PC-3 (cell line): Measurements from ENCODE around the gene NSUN3. TPM values are rescaled to one million over a fixed set of nuclear protein-coding genes. Genes with fewer than 3 reads are reported as not detected.
"Not testable (repeated sequence)": the region's sequence is repeated elsewhere in the genome, so short reads cannot be mapped to it uniquely, and the experiment has no call there.

Source experiments
- ATAC-seq: fragments of 200-7000 bp; cut with Tn5 transposase; 2 replicates; pipeline ENCODE4 v1.9.1; 2020; ENCODE audit warnings: mild to moderate bottlenecking, moderate library complexity
- BruUV-seq: library from RNA; stranded (reverse); fragments of 400-500 nt; replicated peaks from 2 replicates; lab custom pipeline; 2021; lab: Mats Ljungman, UMichigan
- CTCF ChIA-PET: fragments of 300-600 bp; sonication (Branson Sonifier 250); formaldehyde crosslinking; loops from one replicate; lab custom pipeline; 2022; ENCODE audit warnings: antibody characterized with exemption; lab: Charles Lee
- POLR2A ChIA-PET: fragments of 300-600 bp; sonication (Branson Sonifier 250); formaldehyde crosslinking; loops from one replicate; lab custom pipeline; 2022; ENCODE audit warnings: antibody characterized with exemption; ENCODE audit not compliant: unreplicated experiment; lab: Charles Lee
- DNase-seq: peaks from one replicate; pipeline ENCODE4 v3.0.0-alpha.2; 2015
- H2AFZ ChIP-seq: fragments of 300-600 bp; sonication (generic); 2 replicates; pipeline ENCODE4 v1.6.0; 2016; ENCODE audit warnings: antibody characterized with exemption, low read length
- H3F3A ChIP-seq: fragments of 300-600 bp; sonication (generic); one replicate; pipeline ENCODE4 v1.6.0; 2017; ENCODE audit warnings: antibody characterized with exemption, low read length, control low read depth, mild to moderate bottlenecking; ENCODE audit not compliant: unreplicated experiment
- H3K27ac ChIP-seq: fragments of 300-600 bp; sonication (generic); 2 replicates; pipeline ENCODE4 v1.5.1; 2016; ENCODE audit warnings: mild to moderate bottlenecking, low read length
- H3K27me3 ChIP-seq: fragments of 300-600 bp; sonication (generic); 2 replicates; pipeline ENCODE4 v1.6.1; 2016; ENCODE audit warnings: low read length, mixed read lengths
- H3K36me3 ChIP-seq: fragments of 300-600 bp; sonication (generic); 2 replicates; pipeline ENCODE4 v1.6.1; 2016; ENCODE audit warnings: low read depth, mixed run types, low read length, mixed read lengths
- H3K4me1 ChIP-seq: fragments of 300-600 bp; sonication (generic); 2 replicates; pipeline ENCODE4 v1.5.1; 2016; ENCODE audit warnings: low read length; ENCODE audit not compliant: insufficient read depth
- H3K4me2 ChIP-seq: fragments of 300-600 bp; sonication (generic); 2 replicates; pipeline ENCODE4 v1.6.0; 2016; ENCODE audit warnings: low read length
- H3K4me3 ChIP-seq: fragments of 300-600 bp; sonication (generic); 2 replicates; pipeline ENCODE4 v1.5.1; 2016; ENCODE audit warnings: mild to moderate bottlenecking, low read length, mixed read lengths
- H3K79me2 ChIP-seq: fragments of 300-600 bp; sonication (generic); 2 replicates; pipeline ENCODE4 v1.6.1; 2017; ENCODE audit warnings: low read length, mixed read lengths
- H3K9ac ChIP-seq: fragments of 300-600 bp; sonication (generic); 2 replicates; pipeline ENCODE4 v1.6.0; 2016; ENCODE audit warnings: mild to moderate bottlenecking, low read length
- H3K9me2 ChIP-seq: fragments of 300-600 bp; sonication (generic); replicated peaks from 2 replicates; pipeline ENCODE4 v1.6.1; 2016; ENCODE audit warnings: mixed run types, low read length, mixed read lengths
- H3K9me3 ChIP-seq: fragments of 300-600 bp; sonication (generic); 2 replicates; pipeline ENCODE4 v1.6.1; 2016; ENCODE audit warnings: low read length, mixed read lengths
- H4K20me1 ChIP-seq: fragments of 300-600 bp; sonication (generic); 2 replicates; pipeline ENCODE4 v1.6.1; 2016; ENCODE audit warnings: low read length, mixed read lengths
- CTCF ChIP-seq: fragments of 300-600 bp; sonication (generic); conservative IDR thresholded peaks from 2 replicates; pipeline ENCODE4 v1.5.1; 2017; ENCODE audit warnings: antibody characterized with exemption, low read depth, mild to moderate bottlenecking, low read length
- EZH2 ChIP-seq: fragments of 300-600 bp; sonication (generic); IDR thresholded peaks from one replicate; pipeline ENCODE4 v1.6.1; 2017; ENCODE audit warnings: antibody characterized with exemption, mild to moderate bottlenecking, low read length; ENCODE audit not compliant: unreplicated experiment
- EZH2phosphoT487 ChIP-seq: fragments of 300-600 bp; sonication (generic); IDR thresholded peaks from 2 replicates; pipeline ENCODE4 v1.6.1; 2018; ENCODE audit warnings: mild to moderate bottlenecking, antibody characterized with exemption, low read length, borderline replicate concordance
- intact Hi-C: fragments of 100-400 bp; cut with micrococcal nuclease; formaldehyde crosslinking; loops from 2 replicates; pipeline ENCODE4 v1.9.0; 2023
- total RNA-seq: library from RNA; depleted of rRNA; stranded (reverse); fragments of >200 nt; gene quantifications from 2 replicates; pipeline ENCODE4 v1.2.3, GENCODE V29; 2014

Gene NSUN3
- total RNA-seq, 1 experiment from 2014 or later = 4.4 TPM

- H3K9me3 ChIP-seq = no peaks in the 10 kb centered on the region
- H3K4me1 ChIP-seq = no peaks in the 10 kb centered on the region
- H3K4me3 ChIP-seq = no peak overlapping the region
- no peak overlapping the region for H2AFZ ChIP-seq
- ChIA-PET CTCF (interaction anchor here (0.6 to 0.7 kb wide), 2 partner anchors 12 to 86 kb away, joined by 3 read pairs; no protein-coding TSS in a partner anchor), POLR2A (no interaction called here)
- H3K36me3 ChIP-seq = 0 out of 2 replicates have a peak, but pooled peaks cover 10% of the 10 kb centered on the region
- no peaks in the 10 kb centered on the region for H3F3A ChIP-seq
- no peaks in the 10 kb centered on the region for H3K79me2 ChIP-seq
- BruUV-seq = no TSS peak
- no peaks in the 10 kb centered on the region for H3K27me3 ChIP-seq
- H4K20me1 ChIP-seq = no peaks in the 10 kb centered on the region
- H3K9ac ChIP-seq = no peak overlapping the region
- no peak overlapping the region for H3K27ac ChIP-seq
- DNase-seq (no peak), ATAC-seq (no peak)
- H3K4me2 ChIP-seq = no peak overlapping the region
- intact Hi-C loops = no loop called here
- no peaks in the 10 kb centered on the region for H3K9me2 ChIP-seq
- TF ChIP-seq EZH2 = no peak
Observed at GRCh38 chr3:94070341-94070911, 7.6 kb downstream of the NSUN3 start.

- Histone ChIP-seq H2AFZ (no peak overlapping the region), H3K9me2 (no peaks in the 10 kb centered on the region), H4K20me1 (no peaks in the 10 kb centered on the region), H3K4me2 (no peak overlapping the region), H3K9me3 (no peaks in the 10 kb centered on the region), H3K36me3 (0 out of 2 replicates have a peak, but pooled peaks cover 9% of the 10 kb centered on the region), H3K9ac (no peak overlapping the region), H3K79me2 (no peaks in the 10 kb centered on the region), H3K27ac (no peak overlapping the region), H3F3A (no peaks in the 10 kb centered on the region), H3K4me3 (no peak overlapping the region), H3K4me1 (no peaks in the 10 kb centered on the region), H3K27me3 (no peaks in the 10 kb centered on the region)
- intact Hi-C loops = loop anchor here (2.0 kb wide), 1 partner anchor 17 kb away; no protein-coding TSS in a partner anchor
- no peak for DNase-seq
- CTCF ChIA-PET = no interaction called here
- no TSS peak for BruUV-seq
- POLR2A ChIA-PET = interaction anchor here (0.6 kb wide), 1 partner anchor 467 kb away, joined by 11 read pairs; no protein-coding TSS in a partner anchor
- ATAC-seq = no peak
- no peak for TF ChIP-seq EZH2phosphoT487
- TF ChIP-seq EZH2 = no peak
- TF ChIP-seq CTCF = no peak
Observed at GRCh38 chr3:94071713-94072284, 8.9 kb downstream of the NSUN3 start.

DNA sequence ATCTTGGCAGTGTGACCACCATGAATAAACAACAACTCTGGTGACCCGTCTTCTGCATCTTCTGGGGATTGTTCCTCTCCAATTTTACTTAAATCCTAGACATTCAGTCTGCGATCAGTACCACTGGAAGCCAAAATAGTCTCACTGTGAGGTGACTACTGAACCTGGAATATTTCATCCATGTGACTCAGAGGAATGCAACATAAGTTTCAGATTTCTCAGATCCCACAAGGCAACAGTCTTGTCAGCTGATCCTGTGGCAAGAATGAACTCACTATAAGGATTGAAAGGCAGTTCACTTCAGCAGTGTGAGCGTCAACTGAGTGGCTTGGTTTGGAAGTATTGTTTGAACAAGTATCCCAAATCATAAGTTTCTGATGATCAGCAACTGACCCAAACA lies 13.2 kb downstream of the NSUN3 start:
- Histone ChIP-seq H3K4me2 (no peak overlapping the region), H3K27me3 (no peaks in the 10 kb centered on the region), H3K36me3 (0 out of 2 replicates have a peak, but pooled peaks cover 3% of the 10 kb centered on the region), H3K27ac (no peak overlapping the region), H3K79me2 (no peaks in the 10 kb centered on the region), H4K20me1 (no peaks in the 10 kb centered on the region), H3K9me3 (no peaks in the 10 kb centered on the region), H3K9me2 (no peaks in the 10 kb centered on the region), H2AFZ (no peak overlapping the region), H3F3A (no peaks in the 10 kb centered on the region), H3K9ac (no peak overlapping the region), H3K4me3 (no peak overlapping the region), H3K4me1 (no peaks in the 10 kb centered on the region)
- ChIA-PET CTCF (no interaction called here), POLR2A (no interaction called here)
- DNase-seq = peak; percentile 46
- intact Hi-C loops = no loop called here
- BruUV-seq = no TSS peak
- TF ChIP-seq EZH2 (no peak), CTCF (no peak), EZH2phosphoT487 (no peak)
- ATAC-seq = no peak

DNA sequence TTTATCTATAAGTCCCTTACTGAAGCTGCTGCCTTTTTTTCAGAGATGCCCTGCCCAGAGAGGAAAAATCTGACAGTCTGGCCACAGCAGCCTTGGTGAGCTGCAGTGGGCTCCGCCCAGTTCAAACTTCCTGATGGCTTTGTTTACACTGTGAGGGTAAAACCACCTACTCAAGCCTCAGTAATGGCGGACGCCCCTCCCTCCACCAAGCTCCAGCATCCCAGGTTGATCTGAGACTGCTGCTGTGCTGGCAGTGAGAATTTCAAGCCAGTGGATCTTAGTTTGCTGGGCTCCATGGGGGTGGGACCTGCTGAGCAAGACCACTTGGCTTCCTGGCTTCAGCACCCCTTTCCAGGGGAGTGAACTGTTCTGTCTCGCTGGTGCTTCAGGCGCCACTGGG lies 17.7 kb downstream of the NSUN3 start:
- H4K20me1 ChIP-seq, CTCF ChIA-PET, H3F3A ChIP-seq, DNase-seq, H3K79me2 ChIP-seq, H3K27ac ChIP-seq, BruUV-seq, intact Hi-C loops, H3K36me3 ChIP-seq, POLR2A ChIA-PET, H3K9me2 ChIP-seq, H3K4me2 ChIP-seq, H3K4me1 ChIP-seq, H3K9me3 ChIP-seq, H3K4me3 ChIP-seq, H2AFZ ChIP-seq, H3K9ac ChIP-seq, H3K27me3 ChIP-seq, ATAC-seq: not testable (repeated sequence)
